Measurements from ENCODE around the gene PNLIPRP2. TPM values are rescaled to one million over a fixed set of nuclear protein-coding genes. Genes with fewer than 3 reads are reported as not detected.

PNLIPRP2 gene
- total and polyA plus RNA-seq, 2 donors (not counting 1 experiment from before 2014, with no cell fraction given): not detected

GRCh38 chr10:116657863-116658551, 37.3 kb downstream of the PNLIPRP2 start:
- no peaks in the 10 kb centered on the region for H3K9me3 ChIP-seq (ENCODE audit: control insufficient read depth, insufficient read depth, low read depth, low read length)
- no peak for DNase-seq (ENCODE audit: low read depth in 2 of 2)
- no peaks in the 10 kb centered on the region for H3K79me2 ChIP-seq (ENCODE audit: control insufficient read depth, insufficient read depth, low read length)
- no peak for TF ChIP-seq CTCF (conservative IDR thresholded peaks at IDR 0.05 in 1 of 2, IDR thresholded peaks at IDR 0.05 in 1 of 2; ENCODE audit: low read depth in 1 of 2, low read length in 2 of 2)
- TF ChIP-seq EZH2 (IDR thresholded peaks at IDR 0.05; ENCODE audit: low read length, missing control alignments): no peak
- no peak overlapping the region for H3K27ac ChIP-seq (ENCODE audit: insufficient read depth, low read length)
- no peak overlapping the region for H3K9ac ChIP-seq (ENCODE audit: insufficient read depth, low read length)
- no peak overlapping the region for H2AFZ ChIP-seq (ENCODE audit: low read length)
- no peaks in the 10 kb centered on the region for H3K27me3 ChIP-seq (ENCODE audit: control insufficient read depth, insufficient read depth, low read length)
- no peak overlapping the region for H3K4me3 ChIP-seq (replicated peaks in 1 of 4; ENCODE audit: control extremely low read depth in 1 of 4, insufficient read depth in 1 of 4, low read depth in 3 of 4, low read length in 4 of 4)
- no peaks in the 10 kb centered on the region for H3K4me1 ChIP-seq (ENCODE audit: control insufficient read depth, extremely low read depth, insufficient read depth, low read length)
- H3K4me2 ChIP-seq (ENCODE audit: extremely low read depth, insufficient read depth, low read length): no peak overlapping the region
- no peaks in the 10 kb centered on the region for H4K20me1 ChIP-seq (ENCODE audit: control insufficient read depth, extremely low read depth, insufficient read depth, low read length)
- no peaks in the 10 kb centered on the region for H3K36me3 ChIP-seq (ENCODE audit: control insufficient read depth, insufficient read depth, low read length)

- no peak for TF ChIP-seq CTCF (conservative IDR thresholded peaks at IDR 0.05 in 1 of 2, IDR thresholded peaks at IDR 0.05 in 1 of 2; ENCODE audit: low read depth in 1 of 2, low read length in 2 of 2)
- TF ChIP-seq EZH2 (IDR thresholded peaks at IDR 0.05; ENCODE audit: low read length, missing control alignments): no peak
- no peak overlapping the region for H3K4me2 ChIP-seq (ENCODE audit: extremely low read depth, insufficient read depth, low read length)
- no peak overlapping the region for H2AFZ ChIP-seq (ENCODE audit: low read length)
- no peak overlapping the region for H3K9ac ChIP-seq (ENCODE audit: insufficient read depth, low read length)
- H4K20me1 ChIP-seq (ENCODE audit: control insufficient read depth, extremely low read depth, insufficient read depth, low read length): no peaks in the 10 kb centered on the region
- H3K27me3 ChIP-seq (ENCODE audit: control insufficient read depth, insufficient read depth, low read length): no peaks in the 10 kb centered on the region
- H3K4me3 ChIP-seq (replicated peaks in 1 of 4; ENCODE audit: control extremely low read depth in 1 of 4, insufficient read depth in 1 of 4, low read depth in 3 of 4, low read length in 4 of 4): no peak overlapping the region
- no peak overlapping the region for H3K27ac ChIP-seq (ENCODE audit: insufficient read depth, low read length)
- no peaks in the 10 kb centered on the region for H3K9me3 ChIP-seq (ENCODE audit: control insufficient read depth, insufficient read depth, low read depth, low read length)
- no peaks in the 10 kb centered on the region for H3K4me1 ChIP-seq (ENCODE audit: control insufficient read depth, extremely low read depth, insufficient read depth, low read length)
- H3K79me2 ChIP-seq (ENCODE audit: control insufficient read depth, insufficient read depth, low read length): no peaks in the 10 kb centered on the region
- H3K36me3 ChIP-seq (ENCODE audit: control insufficient read depth, insufficient read depth, low read length): no peaks in the 10 kb centered on the region
- no peak for DNase-seq (ENCODE audit: low read depth in 2 of 2)
These were observed 38.4 kb downstream of the PNLIPRP2 start for GRCh38 chr10:116659049-116659670.

- H3K4me2 ChIP-seq (ENCODE audit: extremely low read depth, insufficient read depth, low read length): no peak overlapping the region
- no peaks in the 10 kb centered on the region for H3K4me1 ChIP-seq (ENCODE audit: control insufficient read depth, extremely low read depth, insufficient read depth, low read length)
These were observed 40.1 kb downstream of the PNLIPRP2 start for GRCh38 chr10:116660860-116661259.

More at GRCh38 chr10:116660860-116661259, 40.1 kb downstream of the PNLIPRP2 start:
- no peak for TF ChIP-seq CTCF (conservative IDR thresholded peaks at IDR 0.05 in 1 of 2, IDR thresholded peaks at IDR 0.05 in 1 of 2; ENCODE audit: low read depth in 1 of 2, low read length in 2 of 2)
- no peak for TF ChIP-seq EZH2 (IDR thresholded peaks at IDR 0.05; ENCODE audit: low read length, missing control alignments)
- no peak overlapping the region for H3K9ac ChIP-seq (ENCODE audit: insufficient read depth, low read length)
- no peak overlapping the region for H3K27ac ChIP-seq (ENCODE audit: insufficient read depth, low read length)
- no peaks in the 10 kb centered on the region for H3K27me3 ChIP-seq (ENCODE audit: control insufficient read depth, insufficient read depth, low read length)
- no peak overlapping the region for H2AFZ ChIP-seq (ENCODE audit: low read length)
- no peaks in the 10 kb centered on the region for H3K36me3 ChIP-seq (ENCODE audit: control insufficient read depth, insufficient read depth, low read length)
- H3K9me3 ChIP-seq (ENCODE audit: control insufficient read depth, insufficient read depth, low read depth, low read length): no peaks in the 10 kb centered on the region
- H3K79me2 ChIP-seq (ENCODE audit: control insufficient read depth, insufficient read depth, low read length): no peaks in the 10 kb centered on the region
- no peak for DNase-seq (ENCODE audit: low read depth in 2 of 2)
- H4K20me1 ChIP-seq (ENCODE audit: control insufficient read depth, extremely low read depth, insufficient read depth, low read length): no peaks in the 10 kb centered on the region
- no peak overlapping the region for H3K4me3 ChIP-seq (replicated peaks in 1 of 4; ENCODE audit: control extremely low read depth in 1 of 4, insufficient read depth in 1 of 4, low read depth in 3 of 4, low read length in 4 of 4)

Measured in fibroblast of lung (primary cell).